PC-9 (cell line): Measurements from ENCODE around the gene BCAS3.

ENCODE experiments used
- CTCF ChIP-seq: fragments of 200-600 bp; sonication (generic); conservative IDR thresholded peaks from 2 replicates; pipeline ENCODE4 v1.6.1; 2017; ENCODE audit warnings: mixed run types, antibody characterized with exemption, mild to moderate bottlenecking, moderate library complexity
- EZH2 ChIP-seq: fragments of 200-600 bp; sonication (generic); IDR thresholded peaks from 2 replicates; pipeline ENCODE4 v1.8.0; 2017; ENCODE audit warnings: antibody characterized with exemption, low read depth

GRCh38 chr17:61208301-61209105 lies 530.9 kb downstream of the BCAS3 start:
- TF ChIP-seq CTCF (no peak), EZH2 (no peak)
